AG04450 (cell line): ENCODE measurements around the gene SCUBE1. TPM values are rescaled to one million over a fixed set of nuclear protein-coding genes. Genes with fewer than 3 reads are reported as not detected.

Experiments used
- CTCF ChIA-PET: fragments of 300-600, 350-600 bp; formaldehyde crosslinking; extraction: SDS; loops from one replicate; lab custom pipeline; 2022; ENCODE audit warnings: antibody characterized with exemption, inconsistent platforms; lab: Charles Lee
- POLR2A ChIA-PET: fragments of 350-600 bp; formaldehyde crosslinking; extraction: SDS; loops from one replicate; lab custom pipeline; 2021; ENCODE audit warnings: antibody characterized with exemption, inconsistent platforms; lab: Yijun Ruan, JAX
- DNase-seq: peaks from one replicate; pipeline ENCODE4 v3.0.0-alpha.2; 2011; ENCODE audit warnings: low read depth, low spot score
- H3K27ac ChIP-seq: one replicate; pipeline ENCODE4 v1.5.1; 2012; ENCODE audit warnings: low read depth, low read length, control low read depth
- H3K27me3 ChIP-seq: one replicate; pipeline ENCODE4 v1.6.0; 2012; ENCODE audit warnings: low read length; ENCODE audit not compliant: control insufficient read depth, insufficient read depth
- H3K4me3 ChIP-seq: 2 replicates; pipeline ENCODE4 v1.5.1; 2011; ENCODE audit warnings: mild to moderate bottlenecking, low read depth, low read length, control low read depth
- H3K9me3 ChIP-seq: 2 replicates; pipeline ENCODE4 v1.5.1; 2012; ENCODE audit warnings: low read length; ENCODE audit not compliant: control insufficient read depth, insufficient read depth
- polyA plus RNA-seq: library from polyadenylated mRNA; depleted of rRNA; stranded (reverse); fragments of >200 nt; gene quantifications from 2 replicates; pipeline ENCODE4 v1.2.3, GENCODE V29; 2011
- TF ChIP-seq, protein P1 (sequence below): IDR thresholded peaks from 2 replicates; pipeline ENCODE4 v1.5.1; 2011; ENCODE audit warnings: low read depth, low read length, control low read depth, inconsistent platforms

The SCUBE1 gene
- polyA plus RNA-seq, 1 experiment, result not detected

DNA sequence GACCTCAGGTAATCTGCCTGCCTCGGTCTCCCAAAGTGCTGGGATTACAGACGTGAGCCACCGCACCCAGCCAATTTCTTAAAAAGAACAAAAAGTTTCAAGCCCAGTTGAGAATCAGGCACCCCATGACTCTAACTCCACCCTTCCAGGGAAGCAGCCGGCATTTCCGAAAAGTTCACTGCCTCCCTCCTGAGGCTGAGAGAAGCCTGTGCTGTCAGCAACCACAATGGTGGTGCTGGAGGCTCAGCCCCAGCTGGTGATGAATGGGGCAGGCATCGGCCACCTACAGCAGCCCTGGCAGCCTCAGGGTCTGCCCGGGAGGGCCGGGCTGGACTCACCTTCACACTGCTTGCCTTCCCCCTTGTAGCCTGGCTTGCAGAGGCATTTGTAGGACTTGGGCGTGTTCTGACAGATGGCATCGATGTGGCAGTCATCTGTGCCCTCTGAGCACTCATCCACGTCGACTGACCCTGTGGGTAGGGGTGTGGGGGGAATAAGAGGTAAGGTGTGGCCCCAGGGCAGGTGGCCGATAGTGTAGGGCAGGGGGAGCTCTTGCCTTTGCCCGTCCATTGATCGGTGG lies 4.3 kb downstream of the SCUBE1 start:
- no peak for DNase-seq
- no peak overlapping the region for H3K27ac ChIP-seq
- TF ChIP-seq, protein P1, sequence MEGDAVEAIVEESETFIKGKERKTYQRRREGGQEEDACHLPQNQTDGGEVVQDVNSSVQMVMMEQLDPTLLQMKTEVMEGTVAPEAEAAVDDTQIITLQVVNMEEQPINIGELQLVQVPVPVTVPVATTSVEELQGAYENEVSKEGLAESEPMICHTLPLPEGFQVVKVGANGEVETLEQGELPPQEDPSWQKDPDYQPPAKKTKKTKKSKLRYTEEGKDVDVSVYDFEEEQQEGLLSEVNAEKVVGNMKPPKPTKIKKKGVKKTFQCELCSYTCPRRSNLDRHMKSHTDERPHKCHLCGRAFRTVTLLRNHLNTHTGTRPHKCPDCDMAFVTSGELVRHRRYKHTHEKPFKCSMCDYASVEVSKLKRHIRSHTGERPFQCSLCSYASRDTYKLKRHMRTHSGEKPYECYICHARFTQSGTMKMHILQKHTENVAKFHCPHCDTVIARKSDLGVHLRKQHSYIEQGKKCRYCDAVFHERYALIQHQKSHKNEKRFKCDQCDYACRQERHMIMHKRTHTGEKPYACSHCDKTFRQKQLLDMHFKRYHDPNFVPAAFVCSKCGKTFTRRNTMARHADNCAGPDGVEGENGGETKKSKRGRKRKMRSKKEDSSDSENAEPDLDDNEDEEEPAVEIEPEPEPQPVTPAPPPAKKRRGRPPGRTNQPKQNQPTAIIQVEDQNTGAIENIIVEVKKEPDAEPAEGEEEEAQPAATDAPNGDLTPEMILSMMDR, result no peak
- no peaks in the 10 kb centered on the region for H3K9me3 ChIP-seq
- POLR2A ChIA-PET, result no interaction called here
- no peak overlapping the region for H3K4me3 ChIP-seq
- peaks cover 33% of the 10 kb centered on the region for H3K27me3 ChIP-seq
- CTCF ChIA-PET, result no interaction called here

- TF ChIP-seq, protein P1, result no peak
- DNase-seq, result no peak
- Histone ChIP-seq H3K9me3 (no peaks in the 10 kb centered on the region), H3K4me3 (no peak overlapping the region), H3K27ac (no peak overlapping the region), H3K27me3 (peaks cover 30% of the 10 kb centered on the region)
- ChIA-PET POLR2A (no interaction called here), CTCF (interaction anchor here (1.9 kb wide), 1 partner anchor 9 kb away, joined by 9 read pairs; no protein-coding TSS in a partner anchor)
Measured at GRCh38 chr22:43337946-43338345, 5.2 kb downstream of the SCUBE1 start.

DNA sequence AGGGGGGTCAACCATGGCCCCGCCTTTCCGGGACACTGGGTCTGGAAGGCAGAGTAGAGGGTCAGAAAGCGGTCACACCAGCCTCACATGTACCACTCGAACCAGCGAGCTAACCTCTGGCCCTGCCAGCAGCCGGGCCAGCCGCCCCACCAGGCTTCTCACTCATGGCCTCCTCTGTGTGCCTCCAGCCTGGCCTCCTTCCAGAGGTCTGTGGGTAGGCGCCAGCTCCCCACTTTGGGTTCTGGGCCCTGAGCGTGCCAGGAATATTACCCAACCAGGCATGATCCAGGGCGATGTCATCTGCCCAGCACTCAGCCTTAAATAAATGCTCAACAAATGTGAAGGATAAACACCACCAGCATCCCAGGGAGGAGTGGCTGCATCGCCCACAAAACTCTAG lies 5.8 kb downstream of the SCUBE1 start:
- TF ChIP-seq, protein P1, result no peak
- CTCF ChIA-PET, result interaction anchor here (1.9 kb wide), 1 partner anchor 9 kb away, joined by 9 read pairs; no protein-coding TSS in a partner anchor
- Histone ChIP-seq H3K4me3 (no peak overlapping the region), H3K27ac (no peak overlapping the region), H3K9me3 (no peaks in the 10 kb centered on the region), H3K27me3 (peaks cover 28% of the 10 kb centered on the region)
- no peak for DNase-seq
- POLR2A ChIA-PET, result no interaction called here

- Histone ChIP-seq H3K4me3 (no peak overlapping the region), H3K27me3 (peaks cover 8% of the 10 kb centered on the region), H3K9me3 (no peaks in the 10 kb centered on the region), H3K27ac (no peak overlapping the region)
- ChIA-PET POLR2A (no interaction called here), CTCF (no interaction called here)
- DNase-seq, result no peak
- TF ChIP-seq, protein P1, result no peak
Measured at GRCh38 chr22:43334378-43334777, 8.8 kb downstream of the SCUBE1 start.

- TF ChIP-seq, protein P1, result no peak
- H3K27me3 ChIP-seq, result peaks cover 7% of the 10 kb centered on the region
- H3K27ac ChIP-seq, result no peak overlapping the region
- ChIA-PET CTCF (no interaction called here), POLR2A (no interaction called here)
- no peak for DNase-seq
- H3K9me3 ChIP-seq, result no peaks in the 10 kb centered on the region
- H3K4me3 ChIP-seq, result no peak overlapping the region
Measured at GRCh38 chr22:43333978-43334377, 9.2 kb downstream of the SCUBE1 start.
